Ascending aorta (tissue), 2 donors: ENCODE measurements around the gene C3orf80. TPM values are rescaled to one million over a fixed set of nuclear protein-coding genes. Genes with fewer than 3 reads are reported as not detected.
A peak's percentile ranks its signal among the peaks of the same experiment; 100 is the strongest.
"Not testable (repeated sequence)": the region's sequence is repeated elsewhere in the genome, so short reads cannot be mapped to it uniquely, and the experiment has no call there.

ENCODE experiments used
- DNase-seq, 2 donors: peaks; one replicate each; pipeline ENCODE4 v3.0.0-alpha.2; 2019; ENCODE audit warnings: low spot score in 2 of 2
- H3K27ac ChIP-seq, 2 donors: fragments of 200-600 bp; sonication (generic); one replicate each; pipeline ENCODE4 v1.5.1; 2016 to 2017; ENCODE audit warnings: mild to moderate bottlenecking in 1 of 2
- H3K27me3 ChIP-seq: fragments of 200-600 bp; sonication (generic); one replicate; pipeline ENCODE4 v1.5.1; 2017
- H3K36me3 ChIP-seq, 2 donors: fragments of 200-600 bp; sonication (generic); one replicate each; pipeline ENCODE4 v1.5.1; 2016
- H3K4me1 ChIP-seq, 2 donors: fragments of 200-600 bp; sonication (generic); one replicate each; pipeline ENCODE4 v1.5.1; 2016 to 2017; ENCODE audit warnings: mild to moderate bottlenecking in 1 of 2
- H3K4me3 ChIP-seq, 2 donors: fragments of 200-600 bp; sonication (generic); one replicate each; pipeline ENCODE4 v1.5.1; 2016 to 2017; ENCODE audit warnings: mild to moderate bottlenecking in 1 of 2
- H3K9me3 ChIP-seq, 2 donors: fragments of 200-600 bp; sonication (generic); one replicate each; pipeline ENCODE4 v1.5.1; 2016
- CTCF ChIP-seq, 3 experiments: fragments of 200-600 bp in 2 of 3; fragments of 450-650 bp in 1 of 3; sonication (generic) in 2 of 3; IDR thresholded peaks; one replicate each; pipeline ENCODE4 v1.5.1; 2016 to 2019; ENCODE audit warnings: antibody characterized with exemption in 3 of 3, mild to moderate bottlenecking in 1 of 3, moderate library complexity in 1 of 3
- intact Hi-C: fragments of 100-400 bp; cut with DNase I; formaldehyde crosslinking; loops from one replicate; pipeline ENCODE4 v1.15.1; 2023
- total RNA-seq: library from RNA; depleted of rRNA; stranded (reverse); fragments of >200 nt; gene quantifications from one replicate; pipeline ENCODE4 v1.1.0, GENCODE V29; 2016

C3orf80 gene
- total RNA-seq, 1 donor from 2014 or later: not detected

GRCh38 chr3:160226026-160226907 lies 1.0 kb downstream of the C3orf80 start:
- Histone ChIP-seq H3K4me1 (peaks cover 8% of the 10 kb centered on the region in 2 donors), H3K27me3 (no peaks in the 10 kb centered on the region), H3K4me3 (peak overlapping the region; percentile 68 to 83), H3K9me3 (no peaks in the 10 kb centered on the region), H3K27ac (no peak overlapping the region), H3K36me3 (no peaks in the 10 kb centered on the region)
- DNase-seq: no peak
- intact Hi-C loops: no loop called here
- no peak for TF ChIP-seq CTCF (IDR thresholded peaks at IDR 0.05)

GRCh38 chr3:160227419-160227818 lies 2.2 kb downstream of the C3orf80 start:
- Histone ChIP-seq H3K27ac (no peak overlapping the region), H3K36me3 (no peaks in the 10 kb centered on the region), H3K4me3 (no peak overlapping the region), H3K27me3 (no peaks in the 10 kb centered on the region), H3K9me3 (no peaks in the 10 kb centered on the region), H3K4me1 (peaks cover 8% of the 10 kb centered on the region in 2 donors)
- TF ChIP-seq CTCF (IDR thresholded peaks at IDR 0.05): no peak
- intact Hi-C loops: no loop called here
- DNase-seq: no peak

- intact Hi-C loops: no loop called here
- Histone ChIP-seq H3K9me3 (no peaks in the 10 kb centered on the region), H3K27me3 (no peaks in the 10 kb centered on the region), H3K36me3 (no peaks in the 10 kb centered on the region), H3K4me3 (no peak overlapping the region), H3K4me1 (no peaks in the 10 kb centered on the region), H3K27ac (no peak overlapping the region)
- no peak for TF ChIP-seq CTCF (IDR thresholded peaks at IDR 0.05)
- no peak for DNase-seq
Observed at GRCh38 chr3:160232014-160232413, 6.8 kb downstream of the C3orf80 start.

GRCh38 chr3:160240719-160241118 lies 15.5 kb downstream of the C3orf80 start:
- H3K9me3 ChIP-seq, H3K4me1 ChIP-seq, H3K27ac ChIP-seq, H3K27me3 ChIP-seq, H3K36me3 ChIP-seq, DNase-seq, H3K4me3 ChIP-seq, intact Hi-C loops: not testable (repeated sequence)

GRCh38 chr3:160245261-160245800 lies 20.1 kb downstream of the C3orf80 start:
- Histone ChIP-seq H3K4me1 (no peaks in the 10 kb centered on the region), H3K4me3 (no peak overlapping the region), H3K9me3 (no peaks in the 10 kb centered on the region), H3K27ac (no peak overlapping the region), H3K36me3 (no peaks in the 10 kb centered on the region), H3K27me3 (no peaks in the 10 kb centered on the region)
- intact Hi-C loops: no loop called here
- TF ChIP-seq CTCF (IDR thresholded peaks at IDR 0.05): no peak
- DNase-seq: no peak

- H3K4me1 ChIP-seq: no peaks in the 10 kb centered on the region
- no peaks in the 10 kb centered on the region for H3K27me3 ChIP-seq
- DNase-seq: no peak
- intact Hi-C loops: no loop called here
- H3K4me3 ChIP-seq: no peak overlapping the region
- no peak overlapping the region for H3K27ac ChIP-seq
- H3K36me3 ChIP-seq: no peaks in the 10 kb centered on the region
- no peaks in the 10 kb centered on the region for H3K9me3 ChIP-seq
- no peak for TF ChIP-seq CTCF (IDR thresholded peaks at IDR 0.05)
Observed at GRCh38 chr3:160247766-160248165, 22.5 kb downstream of the C3orf80 start.
